T-helper 2 cell treated with Interferon-gamma antibody and Interleukin-4, amounts not matched to agents 5 μg/mL and 100 μg/mL, for 36 hours (primary cell): ENCODE data around the gene LIPA.

ENCODE experiments used
- DNase-seq: peaks from one replicate; pipeline ENCODE4 v3.0.0; 2021; ENCODE audit warnings: low spot score
- H3K27ac Mint-ChIP-seq: one replicate; pipeline ENCODE4 v1.8.0; 2021; ENCODE audit warnings: mild to moderate bottlenecking, mixed read lengths
- H3K27me3 Mint-ChIP-seq: one replicate; pipeline ENCODE4 v1.8.0; 2021; ENCODE audit warnings: low read depth, mixed read lengths
- H3K36me3 Mint-ChIP-seq: one replicate; pipeline ENCODE4 v1.8.0; 2021; ENCODE audit warnings: low read depth, mixed read lengths
- H3K4me1 Mint-ChIP-seq: one replicate; pipeline ENCODE4 v1.8.0; 2021; ENCODE audit warnings: low read depth, mixed read lengths
- H3K4me3 Mint-ChIP-seq: one replicate; pipeline ENCODE4 v1.8.0; 2022; ENCODE audit warnings: mild to moderate bottlenecking, moderate library complexity, mixed read lengths
- H3K9me3 Mint-ChIP-seq: one replicate; pipeline ENCODE4 v1.8.0; 2021; ENCODE audit warnings: mixed read lengths

LIPA gene

GRCh38 chr10:89219513-89220218 is 31.9 kb downstream of the LIPA start:
- H3K36me3 Mint-ChIP-seq = no peaks in the 10 kb centered on the region
- H3K27me3 Mint-ChIP-seq = no peaks in the 10 kb centered on the region
- H3K4me1 Mint-ChIP-seq = peaks cover 6% of the 10 kb centered on the region
- no peak for DNase-seq
- no peak overlapping the region for H3K27ac Mint-ChIP-seq
- H3K9me3 Mint-ChIP-seq = no peaks in the 10 kb centered on the region
- H3K4me3 Mint-ChIP-seq = no peak overlapping the region

DNA sequence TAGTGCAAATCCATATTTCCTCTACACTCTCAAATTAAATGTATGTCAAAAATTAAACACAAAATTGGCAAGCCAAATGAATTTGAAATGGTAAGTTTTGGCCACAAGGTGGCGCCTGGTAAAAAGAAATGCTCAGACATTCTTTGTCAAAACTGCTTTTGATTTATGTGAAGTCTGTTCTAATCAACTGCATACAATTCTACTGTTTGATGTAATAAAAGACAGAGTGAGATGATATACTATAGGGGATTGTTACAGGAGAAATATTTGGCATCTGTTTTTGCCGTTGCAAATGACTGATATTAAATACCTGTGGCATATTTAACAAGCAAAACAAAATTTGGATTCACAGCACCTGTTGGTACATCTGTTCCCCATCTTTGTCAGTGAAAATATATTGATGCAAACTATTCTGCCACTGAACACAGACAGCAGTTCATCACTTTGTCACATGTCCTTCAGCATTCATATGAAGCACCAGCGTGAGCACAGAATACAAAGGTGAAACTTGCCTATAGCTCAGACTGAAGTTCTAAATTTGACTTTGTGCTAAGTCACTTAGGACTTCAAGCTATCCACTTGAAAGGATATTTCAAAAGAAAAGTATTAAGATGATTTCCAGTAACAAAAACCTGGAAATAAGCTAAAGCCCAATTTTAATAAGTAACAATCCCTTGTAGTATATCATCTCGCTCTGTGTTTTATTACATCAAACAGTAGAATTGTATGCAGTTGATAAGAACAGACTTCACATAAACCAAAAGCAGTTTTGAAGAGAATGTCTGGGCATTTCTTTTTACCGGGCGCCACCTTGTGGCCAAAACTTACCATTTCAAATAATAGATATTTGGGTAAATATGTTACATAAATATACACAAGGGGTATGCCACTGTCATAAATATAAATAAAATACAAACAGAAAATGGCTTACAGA is 34.3 kb downstream of the LIPA start:
- no peak overlapping the region for H3K4me3 Mint-ChIP-seq
- DNase-seq = peak; percentile 32
- no peaks in the 10 kb centered on the region for H3K9me3 Mint-ChIP-seq
- no peak overlapping the region for H3K27ac Mint-ChIP-seq
- H3K4me1 Mint-ChIP-seq = peaks cover 9% of the 10 kb centered on the region
- H3K36me3 Mint-ChIP-seq = no peaks in the 10 kb centered on the region
- H3K27me3 Mint-ChIP-seq = peaks cover 2% of the 10 kb centered on the region

DNA sequence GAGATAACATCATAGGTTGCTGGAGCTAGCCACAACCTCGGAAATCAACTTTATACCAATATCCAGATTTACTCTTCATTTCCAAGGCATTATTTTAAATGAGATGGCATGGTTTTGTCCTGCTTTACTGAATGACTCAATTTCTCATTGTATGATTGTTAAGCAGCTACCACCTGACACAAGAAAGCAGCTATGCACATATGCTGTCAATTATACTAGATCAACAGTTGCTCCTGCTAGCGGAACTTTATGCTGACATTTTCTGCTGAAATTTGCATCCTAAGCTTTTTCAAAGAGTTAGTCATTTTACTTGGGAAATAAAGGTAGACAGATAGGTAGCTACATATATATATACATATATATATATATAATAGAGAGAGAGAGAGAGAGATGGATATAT is 35.5 kb downstream of the LIPA start:
- Mint-ChIP-seq H3K27me3 (peaks cover 6% of the 10 kb centered on the region), H3K27ac (no peak overlapping the region), H3K4me3 (no peak overlapping the region), H3K36me3 (no peaks in the 10 kb centered on the region), H3K9me3 (no peaks in the 10 kb centered on the region), H3K4me1 (peaks cover 10% of the 10 kb centered on the region)
- DNase-seq = no peak

DNA sequence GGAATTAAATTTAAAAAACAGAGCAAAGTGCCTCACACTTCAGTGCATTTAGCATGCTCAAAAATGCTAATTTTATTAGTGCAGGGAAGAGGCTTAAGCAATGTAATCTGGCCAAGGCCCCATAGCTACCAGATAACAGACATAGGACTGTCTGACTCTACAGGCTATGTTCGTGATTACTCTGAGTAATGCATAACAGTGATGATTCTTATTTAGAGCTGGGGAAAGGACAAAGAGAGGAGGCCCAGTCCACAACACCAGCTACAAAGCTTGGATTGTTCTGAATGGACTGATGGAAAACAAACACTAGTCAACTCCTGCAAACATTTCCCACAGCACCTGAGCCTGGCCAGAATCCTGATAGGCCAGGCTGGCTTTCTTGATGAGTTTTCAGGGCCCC is 36.1 kb downstream of the LIPA start:
- Mint-ChIP-seq H3K27me3 (peaks cover 12% of the 10 kb centered on the region), H3K9me3 (no peaks in the 10 kb centered on the region), H3K4me3 (no peak overlapping the region), H3K27ac (no peak overlapping the region), H3K4me1 (peaks cover 10% of the 10 kb centered on the region), H3K36me3 (no peaks in the 10 kb centered on the region)
- DNase-seq = no peak

- no peak overlapping the region for H3K27ac Mint-ChIP-seq
- no peaks in the 10 kb centered on the region for H3K9me3 Mint-ChIP-seq
- H3K4me1 Mint-ChIP-seq = peaks cover 10% of the 10 kb centered on the region
- H3K27me3 Mint-ChIP-seq = peaks cover 20% of the 10 kb centered on the region
- H3K4me3 Mint-ChIP-seq = no peak overlapping the region
- no peak for DNase-seq
- no peaks in the 10 kb centered on the region for H3K36me3 Mint-ChIP-seq
Measured at GRCh38 chr10:89214566-89215165, 36.9 kb downstream of the LIPA start.

GRCh38 chr10:89213191-89213808 is 38.3 kb downstream of the LIPA start:
- H3K27me3 Mint-ChIP-seq = peaks cover 32% of the 10 kb centered on the region
- H3K9me3 Mint-ChIP-seq = no peaks in the 10 kb centered on the region
- H3K4me1 Mint-ChIP-seq = peaks cover 10% of the 10 kb centered on the region
- H3K4me3 Mint-ChIP-seq = no peak overlapping the region
- no peak overlapping the region for H3K27ac Mint-ChIP-seq
- no peak for DNase-seq
- H3K36me3 Mint-ChIP-seq = no peaks in the 10 kb centered on the region

GRCh38 chr10:89210794-89211425 is 40.7 kb downstream of the LIPA start:
- H3K9me3 Mint-ChIP-seq = no peaks in the 10 kb centered on the region
- H3K4me1 Mint-ChIP-seq = peaks cover 11% of the 10 kb centered on the region
- H3K27me3 Mint-ChIP-seq = peaks cover 41% of the 10 kb centered on the region
- no peak for DNase-seq
- no peak overlapping the region for H3K27ac Mint-ChIP-seq
- no peak overlapping the region for H3K4me3 Mint-ChIP-seq
- H3K36me3 Mint-ChIP-seq = no peaks in the 10 kb centered on the region

- H3K9me3 Mint-ChIP-seq = no peaks in the 10 kb centered on the region
- DNase-seq = no peak
- no peaks in the 10 kb centered on the region for H3K36me3 Mint-ChIP-seq
- H3K27ac Mint-ChIP-seq = no peak overlapping the region
- peaks cover 41% of the 10 kb centered on the region for H3K27me3 Mint-ChIP-seq
- H3K4me3 Mint-ChIP-seq = no peak overlapping the region
- peaks cover 11% of the 10 kb centered on the region for H3K4me1 Mint-ChIP-seq
Measured at GRCh38 chr10:89209718-89210117, 41.9 kb downstream of the LIPA start.

DNA sequence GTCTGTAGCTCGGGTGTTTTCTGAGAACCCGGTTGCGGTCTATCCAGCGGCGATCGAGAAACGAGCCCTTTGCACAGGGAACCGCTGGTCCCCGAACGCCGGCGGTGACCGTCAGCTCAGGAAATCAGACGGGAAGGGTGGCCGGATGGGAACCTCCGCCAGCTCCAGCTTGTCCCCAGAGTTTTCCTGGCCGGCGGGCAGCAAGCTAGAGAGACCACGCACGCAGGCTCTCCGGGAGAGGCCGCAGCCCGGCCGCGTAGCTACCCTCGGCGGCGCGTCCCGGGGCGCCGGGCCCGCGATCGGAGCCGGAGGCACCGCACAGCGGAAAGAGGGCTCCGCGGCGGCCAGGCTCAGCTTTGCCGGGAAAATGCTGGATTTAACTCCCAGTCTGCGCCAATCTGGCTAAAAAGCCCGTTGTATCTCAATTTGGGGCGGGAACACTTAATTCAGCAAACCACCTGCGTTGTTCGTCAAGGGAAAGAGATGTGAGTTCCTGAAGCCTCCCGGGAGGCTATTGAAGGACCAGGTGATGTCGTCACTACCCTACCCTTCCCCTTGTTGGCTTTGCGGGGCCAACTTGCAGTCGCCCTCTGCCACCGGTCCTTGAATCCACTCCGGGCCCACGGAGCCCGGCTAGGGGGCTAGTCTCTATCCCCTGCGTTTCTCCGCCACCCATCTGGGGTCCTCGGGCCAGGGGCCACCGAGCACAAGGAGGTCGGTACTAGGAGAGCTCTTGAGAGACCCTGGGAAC is 43.6 kb downstream of the LIPA start:
- H3K27ac Mint-ChIP-seq = peak overlapping the region; percentile 23
- peak; percentile 20 for DNase-seq
- H3K36me3 Mint-ChIP-seq = no peaks in the 10 kb centered on the region
- peak overlapping the region; percentile 80 for H3K4me3 Mint-ChIP-seq
- H3K27me3 Mint-ChIP-seq = peaks cover 41% of the 10 kb centered on the region
- H3K9me3 Mint-ChIP-seq = no peaks in the 10 kb centered on the region
- H3K4me1 Mint-ChIP-seq = peaks cover 10% of the 10 kb centered on the region

DNA sequence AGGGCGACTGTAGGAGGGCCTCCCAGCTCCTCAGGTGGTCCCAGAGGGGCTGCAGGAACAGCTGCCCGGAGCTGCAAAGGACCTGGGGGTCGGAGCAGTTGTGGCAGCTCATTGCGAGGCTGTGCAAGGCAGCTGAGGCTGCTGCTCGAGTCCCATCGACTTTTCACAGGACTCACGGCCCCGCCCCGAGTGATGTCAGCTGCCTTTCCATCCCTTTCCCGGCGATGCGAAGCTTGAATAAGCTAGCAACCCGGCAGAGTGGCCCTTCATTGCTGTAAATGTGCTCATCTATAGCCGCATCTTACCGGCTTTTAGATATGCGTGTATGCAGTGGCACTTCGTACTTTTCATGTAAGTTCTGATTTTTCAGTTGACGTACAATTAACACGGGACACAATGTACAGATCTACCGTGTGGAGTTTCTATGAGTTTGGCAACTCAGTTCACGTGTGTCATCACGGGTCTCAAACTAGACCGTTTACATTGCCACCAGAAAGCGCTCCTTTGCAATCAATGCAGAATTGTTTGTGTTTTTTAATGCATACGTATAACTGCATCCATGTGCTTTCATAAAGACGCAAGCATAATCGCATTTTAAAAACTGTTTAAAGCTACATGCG is 44.3 kb downstream of the LIPA start, which contains the start of gene CH25H:
Gene CH25H (minus strand): TSS at position 137 of the 620 bp plus-strand sequence. CDS start 25 bp downstream, at position 112.
- Mint-ChIP-seq H3K27me3 (peaks cover 39% of the 10 kb centered on the region), H3K9me3 (no peaks in the 10 kb centered on the region), H3K36me3 (no peaks in the 10 kb centered on the region), H3K27ac (no peak within 1 kb of the TSS), H3K4me3 (peak within 1 kb of the TSS; percentile 80), H3K4me1 (peaks cover 8% of the 10 kb centered on the region)
- peak; percentile 29 for DNase-seq

- Mint-ChIP-seq H3K27ac (no peak overlapping the region), H3K9me3 (no peaks in the 10 kb centered on the region)
Measured at GRCh38 chr10:89206402-89207180, 45.0 kb downstream of the LIPA start.

GRCh38 chr10:89204621-89205185 is 46.9 kb downstream of the LIPA start:
- H3K4me1 Mint-ChIP-seq = peaks cover 7% of the 10 kb centered on the region
- no peaks in the 10 kb centered on the region for H3K36me3 Mint-ChIP-seq
- peaks cover 25% of the 10 kb centered on the region for H3K27me3 Mint-ChIP-seq
- no peak overlapping the region for H3K4me3 Mint-ChIP-seq
- H3K9me3 Mint-ChIP-seq = no peaks in the 10 kb centered on the region
- H3K27ac Mint-ChIP-seq = no peak overlapping the region
- DNase-seq = no peak

More at GRCh38 chr10:89206402-89207180, 45.0 kb downstream of the LIPA start:
- Mint-ChIP-seq H3K27me3 (peaks cover 39% of the 10 kb centered on the region), H3K4me3 (peak overlapping the region; percentile 80), H3K36me3 (no peaks in the 10 kb centered on the region), H3K4me1 (peaks cover 7% of the 10 kb centered on the region)
- peak; percentile 9 for DNase-seq
